B cell (primary cell): ENCODE measurements around the gene S100A1. TPM values are rescaled to one million over a fixed set of nuclear protein-coding genes. Genes with fewer than 3 reads are reported as not detected.

ENCODE experiments used
- ATAC-seq: fragments of 200-7000 bp; cut with Tn5 transposase; one replicate; pipeline ENCODE4 v1.10.0; 2021; ENCODE audit warnings: low read depth, mild to moderate bottlenecking, moderate number of reproducible peaks, moderate library complexity
- CTCF ChIA-PET: fragments of 350-600 bp; sonication (Branson Sonifier 250); formaldehyde crosslinking; loops from one replicate; lab custom pipeline; 2021; ENCODE audit warnings: antibody characterized with exemption, inconsistent platforms; lab: Charles Lee
- POLR2A ChIA-PET: fragments of 350-600 bp; sonication (Branson Sonifier 250); formaldehyde crosslinking; loops from one replicate; lab custom pipeline; 2021; ENCODE audit warnings: antibody characterized with exemption; lab: Charles Lee
- DNase-seq: peaks from one replicate; pipeline ENCODE4 v3.0.0; 2013
- H2AFZ ChIP-seq: 2 replicates; pipeline ENCODE4 v1.6.1; 2012; ENCODE audit warnings: mild to moderate bottlenecking, low read depth, low read length; ENCODE audit not compliant: insufficient read depth, poor library complexity, severe bottlenecking
- H3K27ac ChIP-seq, 2 donors: 1 replicate in 1 of 2; 2 replicates in 1 of 2; pipeline ENCODE4 v1.5.1; 2012 to 2013; ENCODE audit warnings: low read length in 2 of 2, mild to moderate bottlenecking in 2 of 2, moderate library complexity in 1 of 2
- H3K27me3 ChIP-seq, 4 experiments: fragments of 200-600 bp in 1 of 4; sonication (generic) in 1 of 4; replicated peaks in 1 of 4; 1 replicate in 2 of 4; 2 replicates in 2 of 4; pipeline versions ENCODE4 v1.6.1 to v1.7.0; 2013 to 2016; ENCODE audit warnings: low read length in 3 of 4, mild to moderate bottlenecking in 2 of 4, mixed read lengths in 1 of 4, moderate library complexity in 1 of 4; ENCODE audit not compliant: insufficient read depth in 4 of 4, control insufficient read depth in 3 of 4; ENCODE audit errors: control extremely low read depth in 1 of 4
- H3K36me3 ChIP-seq, 2 experiments: replicated peaks in 1 of 2; 1 replicate in 1 of 2; 2 replicates in 1 of 2; pipeline versions ENCODE4 v1.6.1 to v1.7.1; 2013; ENCODE audit warnings: low read length in 1 of 2; ENCODE audit not compliant: insufficient read depth in 2 of 2, control insufficient read depth in 1 of 2; ENCODE audit errors: control extremely low read depth in 1 of 2, extremely low read depth in 1 of 2
- H3K4me1 ChIP-seq, 2 donors: fragments of 200-600 bp in 1 of 2; sonication (generic) in 1 of 2; 1 replicate in 1 of 2; 2 replicates in 1 of 2; pipeline versions ENCODE4 v1.5.1 to v1.6.1; 2013 to 2017; ENCODE audit warnings: low read length in 2 of 2; ENCODE audit not compliant: control insufficient read depth in 2 of 2, insufficient read depth in 2 of 2
- H3K4me2 ChIP-seq: replicated peaks from 2 replicates; pipeline ENCODE3; 2012; ENCODE audit warnings: mild to moderate bottlenecking, low read depth, low read length; ENCODE audit not compliant: poor library complexity, severe bottlenecking
- H3K4me3 ChIP-seq, 5 experiments: fragments of 200-600 bp in 1 of 5; sonication (generic) in 1 of 5; 1 replicate in 3 of 5; 2 replicates in 2 of 5; pipeline versions ENCODE4 v1.5.1 to v1.7.0; 2011 to 2016; ENCODE audit warnings: low read length in 4 of 5, mild to moderate bottlenecking in 4 of 5, low read depth in 2 of 5, control low read depth in 1 of 5, moderate library complexity in 1 of 5; ENCODE audit not compliant: insufficient read depth in 1 of 5; ENCODE audit errors: control extremely low read depth in 1 of 5, extremely low read depth in 1 of 5
- H3K79me2 ChIP-seq: fragments of 200-600 bp; sonication (generic); one replicate; pipeline ENCODE4 v1.6.0; 2016; ENCODE audit warnings: low read length; ENCODE audit not compliant: control insufficient read depth, insufficient read depth
- H3K9ac ChIP-seq: fragments of 200-600 bp; sonication (generic); 2 replicates; pipeline ENCODE4 v1.6.1; 2017; ENCODE audit warnings: mild to moderate bottlenecking, low read length, moderate library complexity
- H3K9me3 ChIP-seq, 3 donors: one replicate each; pipeline versions ENCODE4 v1.6.1 to v1.7.1; 2013; ENCODE audit warnings: low read length in 2 of 3; ENCODE audit not compliant: control insufficient read depth in 2 of 3, insufficient read depth in 1 of 3; ENCODE audit errors: control extremely low read depth in 1 of 3
- H4K20me1 ChIP-seq: 2 replicates; pipeline ENCODE4 v1.6.0; 2012; ENCODE audit warnings: mild to moderate bottlenecking, low read length; ENCODE audit not compliant: insufficient read depth, control insufficient read depth, poor library complexity, severe bottlenecking
- H3K27ac Mint-ChIP-seq: one replicate; pipeline ENCODE4 v1.8.0; 2021; ENCODE audit warnings: mixed read lengths
- H3K27me3 Mint-ChIP-seq: one replicate; pipeline ENCODE4 v1.8.0; 2021; ENCODE audit warnings: mixed read lengths
- H3K4me1 Mint-ChIP-seq: one replicate; pipeline ENCODE4 v1.8.0; 2021; ENCODE audit warnings: mixed read lengths
- H3K4me3 Mint-ChIP-seq: one replicate; pipeline ENCODE4 v1.8.0; 2021; ENCODE audit warnings: mixed read lengths
- H3K9me3 Mint-ChIP-seq: one replicate; pipeline ENCODE4 v1.8.0; 2022; ENCODE audit warnings: mixed read lengths; ENCODE audit not compliant: insufficient read depth
- CTCF ChIP-seq: fragments of 200-600 bp; IDR thresholded peaks from one replicate; pipeline ENCODE4 v1.8.0; 2022; ENCODE audit warnings: antibody characterized with exemption, mild to moderate bottlenecking
- EZH2 ChIP-seq: IDR thresholded peaks from 2 replicates; pipeline ENCODE4 v1.6.1; 2012; ENCODE audit warnings: borderline replicate concordance, low read depth, mild to moderate bottlenecking, moderate library complexity, low read length; ENCODE audit not compliant: insufficient read depth, poor library complexity, severe bottlenecking
- WGBS: methylation state at CpG from one replicate; pipeline ENCODE4 v1.1.5; 2013; ENCODE audit warnings: missing lambda C conversion rate; ENCODE audit not compliant: insufficient coverage; 5-methylcytosine and 5-hydroxymethylcytosine counted together
- intact Hi-C: fragments of 100-400 bp; cut with micrococcal nuclease; formaldehyde crosslinking; loops from one replicate; pipeline ENCODE4 v1.10.0; 2022
- polyA plus RNA-seq: library from polyadenylated mRNA; depleted of rRNA; stranded (reverse); fragments of >200 nt; gene quantifications from 2 replicates; pipeline ENCODE4 v1.2.3, GENCODE V29; 2012
- total RNA-seq, 2 donors: library from RNA; stranded (reverse); fragments of 120-200 nt in 1 of 2; gene quantifications; 1 replicate in 1 of 2; 2 replicates in 1 of 2; pipeline versions ENCODE4 v1.2.3 to v1.2.4, GENCODE V29; 2013 to 2022

S100A1 gene
- total and polyA plus RNA-seq, 2 donors (not counting 1 experiment from before 2014, with no cell fraction given): not detected

DNA sequence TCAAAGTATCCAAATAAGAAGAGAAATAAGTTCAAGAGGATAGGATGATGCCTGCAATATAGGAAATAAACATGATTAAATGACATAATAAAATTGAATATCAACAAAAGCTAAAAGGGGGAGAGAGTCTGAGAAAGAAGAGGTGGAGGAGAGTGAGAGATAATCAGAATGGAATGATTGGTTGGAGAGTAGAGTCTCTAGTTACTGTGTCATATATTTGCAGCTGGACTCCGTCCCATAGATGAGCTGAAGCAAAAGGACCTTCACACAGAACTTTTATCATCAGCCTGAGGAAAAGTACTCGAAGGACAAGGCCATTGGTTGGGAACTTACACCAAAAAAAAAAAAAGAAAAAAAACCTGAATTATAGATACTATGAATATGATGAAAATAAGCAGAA lies 39.8 kb upstream of the S100A1 start:
- Histone ChIP-seq H3K4me3 (no peak overlapping the region), H3K4me1 (no peaks in the 10 kb centered on the region), H3K36me3 (no peaks in the 10 kb centered on the region), H3K27ac (no peak overlapping the region), H3K79me2 (no peaks in the 10 kb centered on the region), H2AFZ (no peak overlapping the region), H4K20me1 (no peaks in the 10 kb centered on the region), H3K4me2 (no peak overlapping the region), H3K9ac (no peak overlapping the region), H3K27me3 (no peaks in the 10 kb centered on the region), H3K9me3 (no peaks in the 10 kb centered on the region)
- no peak for TF ChIP-seq EZH2
- DNase-seq (no peak), ATAC-seq (no peak)
- H3K9me3 Mint-ChIP-seq: no peaks in the 10 kb centered on the region
- H3K27ac Mint-ChIP-seq: no peak overlapping the region
- no peak overlapping the region for H3K4me3 Mint-ChIP-seq
- ChIA-PET POLR2A (interaction anchor here (0.7 kb wide), 1 partner anchor 61 kb away, joined by 5 read pairs; no protein-coding TSS in a partner anchor), CTCF (interaction anchor here (0.9 to 1.4 kb wide), 2 partner anchors 11 to 19 kb away, joined by 5 read pairs; no protein-coding TSS in a partner anchor)
- H3K4me1 Mint-ChIP-seq: no peaks in the 10 kb centered on the region
- intact Hi-C loops: no loop called here
- no CpG with 5 or more reads among the region's 2 CpGs for WGBS
- H3K27me3 Mint-ChIP-seq: peaks cover 10% of the 10 kb centered on the region

- H4K20me1 ChIP-seq: no peaks in the 10 kb centered on the region
- H3K4me3 Mint-ChIP-seq: no peak overlapping the region
- H3K27me3 ChIP-seq: no peaks in the 10 kb centered on the region
- no peaks in the 10 kb centered on the region for H3K9me3 ChIP-seq
- TF ChIP-seq EZH2 (no peak), CTCF (no peak)
- H3K4me3 ChIP-seq: no peak overlapping the region
- ChIA-PET POLR2A (no interaction called here), CTCF (interaction anchor here (1.1 to 1.4 kb wide), 2 partner anchors 15 to 21 kb away, joined by 3 to 5 read pairs; no protein-coding TSS in a partner anchor)
- no peak for ATAC-seq
- 50% methylated on average over 1 of the region's 4 CpGs for WGBS
- no peak overlapping the region for H3K27ac ChIP-seq
- no peak overlapping the region for H3K27ac Mint-ChIP-seq
- H3K36me3 ChIP-seq: no peaks in the 10 kb centered on the region
- H3K9me3 Mint-ChIP-seq: no peaks in the 10 kb centered on the region
- no peak overlapping the region for H3K4me2 ChIP-seq
- H3K4me1 Mint-ChIP-seq: peaks cover 14% of the 10 kb centered on the region
- H3K9ac ChIP-seq: no peak overlapping the region
- no peaks in the 10 kb centered on the region for H3K27me3 Mint-ChIP-seq
- DNase-seq: no peak
- intact Hi-C loops: no loop called here
- peaks cover 9 to 11% of the 10 kb centered on the region in 2 donors for H3K4me1 ChIP-seq
- no peaks in the 10 kb centered on the region for H3K79me2 ChIP-seq
- H2AFZ ChIP-seq: no peak overlapping the region
Observed at GRCh38 chr1:153592748-153593147, 35.5 kb upstream of the S100A1 start.
